ENCODE results near the gene TMBIM4. TPM values are rescaled to one million over a fixed set of nuclear protein-coding genes. Genes with fewer than 3 reads are reported as not detected.

The TMBIM4 gene
- total and polyA plus RNA-seq, 4 donors, result 58.6 to 154 (median 102) TPM

DNA sequence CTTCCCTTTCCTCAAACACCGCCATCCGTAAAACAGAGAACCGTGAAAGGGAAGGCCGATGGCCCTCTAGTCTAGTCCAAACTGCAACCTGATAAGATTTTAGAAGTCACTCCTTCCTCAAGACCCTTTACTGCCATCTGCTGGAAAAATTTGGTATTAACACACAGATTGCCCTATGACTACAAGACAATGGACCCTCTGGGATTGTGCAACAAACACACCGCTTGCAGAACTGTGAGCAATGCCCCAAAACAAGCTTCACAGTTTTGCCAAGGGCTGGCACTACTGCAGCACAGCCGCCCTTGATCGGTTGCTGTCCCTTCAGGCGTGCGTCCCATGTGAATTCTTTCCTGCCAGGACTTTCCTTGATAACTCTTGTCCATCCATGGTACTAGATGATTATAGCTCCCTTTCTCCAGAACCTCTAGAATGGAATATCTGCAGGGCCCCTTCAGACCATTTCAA is 62.3 kb downstream of the TMBIM4 start:
- Histone ChIP-seq H3K27me3 (ENCODE audit: control insufficient read depth in 4 of 4, insufficient read depth in 4 of 4, low read length in 3 of 4) (no peaks in the 10 kb centered on the region), H3K27ac (ENCODE audit: low read depth in 1 of 2, low read length in 2 of 2) (no peak overlapping the region), H3K9me3 (ENCODE audit: control insufficient read depth in 4 of 4, low read length in 3 of 4) (no peaks in the 10 kb centered on the region), H3K9ac (ENCODE audit: low read depth in 1 of 2, low read length in 2 of 2) (no peak overlapping the region), H3K36me3 (ENCODE audit: control insufficient read depth in 4 of 4, insufficient read depth in 3 of 4, low read depth in 1 of 4, low read length in 3 of 4) (no peaks in the 10 kb centered on the region), H3K4me3 (ENCODE audit: low read depth in 1 of 3, low read length in 3 of 3) (no peak overlapping the region), H3K4me1 (ENCODE audit: control insufficient read depth in 4 of 4, insufficient read depth in 4 of 4, low read length in 3 of 4) (peaks cover 0 to 9% (median 2%) of the 10 kb centered on the region in 4 donors)
- peak; percentile 53 for DNase-seq (ENCODE audit: low spot score)
- TF ChIP-seq, protein P1, sequence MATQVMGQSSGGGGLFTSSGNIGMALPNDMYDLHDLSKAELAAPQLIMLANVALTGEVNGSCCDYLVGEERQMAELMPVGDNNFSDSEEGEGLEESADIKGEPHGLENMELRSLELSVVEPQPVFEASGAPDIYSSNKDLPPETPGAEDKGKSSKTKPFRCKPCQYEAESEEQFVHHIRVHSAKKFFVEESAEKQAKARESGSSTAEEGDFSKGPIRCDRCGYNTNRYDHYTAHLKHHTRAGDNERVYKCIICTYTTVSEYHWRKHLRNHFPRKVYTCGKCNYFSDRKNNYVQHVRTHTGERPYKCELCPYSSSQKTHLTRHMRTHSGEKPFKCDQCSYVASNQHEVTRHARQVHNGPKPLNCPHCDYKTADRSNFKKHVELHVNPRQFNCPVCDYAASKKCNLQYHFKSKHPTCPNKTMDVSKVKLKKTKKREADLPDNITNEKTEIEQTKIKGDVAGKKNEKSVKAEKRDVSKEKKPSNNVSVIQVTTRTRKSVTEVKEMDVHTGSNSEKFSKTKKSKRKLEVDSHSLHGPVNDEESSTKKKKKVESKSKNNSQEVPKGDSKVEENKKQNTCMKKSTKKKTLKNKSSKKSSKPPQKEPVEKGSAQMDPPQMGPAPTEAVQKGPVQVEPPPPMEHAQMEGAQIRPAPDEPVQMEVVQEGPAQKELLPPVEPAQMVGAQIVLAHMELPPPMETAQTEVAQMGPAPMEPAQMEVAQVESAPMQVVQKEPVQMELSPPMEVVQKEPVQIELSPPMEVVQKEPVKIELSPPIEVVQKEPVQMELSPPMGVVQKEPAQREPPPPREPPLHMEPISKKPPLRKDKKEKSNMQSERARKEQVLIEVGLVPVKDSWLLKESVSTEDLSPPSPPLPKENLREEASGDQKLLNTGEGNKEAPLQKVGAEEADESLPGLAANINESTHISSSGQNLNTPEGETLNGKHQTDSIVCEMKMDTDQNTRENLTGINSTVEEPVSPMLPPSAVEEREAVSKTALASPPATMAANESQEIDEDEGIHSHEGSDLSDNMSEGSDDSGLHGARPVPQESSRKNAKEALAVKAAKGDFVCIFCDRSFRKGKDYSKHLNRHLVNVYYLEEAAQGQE (IDR thresholded peaks at IDR 0.05), result peak; percentile 41
- TF ChIP-seq YY1 (IDR thresholded peaks at IDR 0.05) (peak; percentile 69), SP1 (IDR thresholded peaks at IDR 0.05) (peak; percentile 30), FOXA1 (IDR thresholded peaks at IDR 0.05) (no peak), MAX (IDR thresholded peaks at IDR 0.05) (no peak), RXRA (IDR thresholded peaks at IDR 0.05) (peak; percentile 45 to 56), RAD21 (IDR thresholded peaks at IDR 0.05) (peak; percentile 83 to 89), NR2F2 (IDR thresholded peaks at IDR 0.05) (no peak), GABPA (IDR thresholded peaks at IDR 0.05 in 1 of 2, conservative IDR thresholded peaks at IDR 0.05 in 1 of 2) (peak in 1 of 2 donors; percentile 34), FOXA2 (IDR thresholded peaks at IDR 0.05) (no peak), HNF4G (IDR thresholded peaks at IDR 0.05) (peak; percentile 67), CTCF (IDR thresholded peaks at IDR 0.05; ENCODE audit: low read depth, low read length, missing input control) (peak; percentile 95), JUND (IDR thresholded peaks at IDR 0.05) (peak; percentile 50 to 73), HNF4A (conservative IDR thresholded peaks at IDR 0.05) (peak; percentile 78 to 89)
- WGBS, result 16% methylated on average over 9 of the region's 9 CpGs

DNA sequence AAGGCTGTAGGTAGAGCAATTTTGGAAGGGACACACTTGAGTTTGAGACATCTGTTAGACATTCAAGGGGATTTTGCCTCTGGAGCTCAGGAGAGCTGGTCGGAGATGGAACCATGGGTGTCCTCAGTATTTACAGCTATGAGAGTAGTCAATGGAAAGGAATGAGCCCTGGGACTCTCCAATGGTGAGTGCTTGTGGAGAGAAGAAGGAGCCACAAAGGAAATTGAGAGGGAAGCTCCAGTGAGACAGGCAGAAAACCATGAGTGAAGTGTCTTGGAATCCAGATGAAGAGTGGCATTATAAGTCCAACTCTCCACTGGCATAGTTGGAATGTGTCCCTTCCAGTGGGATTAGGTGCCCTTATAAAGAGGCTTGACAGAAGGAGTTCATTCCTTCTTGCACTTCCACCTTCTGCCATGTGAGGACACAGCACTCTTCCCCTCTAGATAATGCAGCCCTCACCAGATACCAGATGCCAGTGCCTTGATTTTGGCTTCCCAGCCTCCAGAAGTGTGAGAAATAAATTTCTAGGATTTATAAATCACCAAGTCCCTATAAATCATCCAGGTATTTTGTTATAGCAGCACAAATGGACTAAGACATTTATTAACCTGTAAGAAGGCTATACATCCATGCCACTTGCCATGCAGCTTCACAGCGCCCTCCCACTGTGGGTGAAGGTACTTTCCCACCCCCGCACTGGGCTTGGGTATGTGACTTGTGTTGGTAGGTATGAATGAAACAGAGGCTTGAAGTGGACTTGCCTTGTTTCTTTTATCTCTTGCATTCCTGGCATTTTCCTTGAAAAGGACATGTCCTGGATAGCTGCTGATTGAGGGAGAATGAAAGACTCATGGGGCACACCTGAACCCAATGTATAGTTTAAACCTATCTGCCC is 66.5 kb downstream of the TMBIM4 start:
- Histone ChIP-seq H3K9ac (ENCODE audit: low read depth in 1 of 2, low read length in 2 of 2) (no peak overlapping the region), H3K27ac (ENCODE audit: low read depth in 1 of 2, low read length in 2 of 2) (no peak overlapping the region), H3K9me3 (ENCODE audit: control insufficient read depth in 4 of 4, low read length in 3 of 4) (no peaks in the 10 kb centered on the region), H3K4me1 (ENCODE audit: control insufficient read depth in 4 of 4, insufficient read depth in 4 of 4, low read length in 3 of 4) (peaks cover 0 to 9% (median 2%) of the 10 kb centered on the region in 4 donors), H3K27me3 (ENCODE audit: control insufficient read depth in 4 of 4, insufficient read depth in 4 of 4, low read length in 3 of 4) (no peaks in the 10 kb centered on the region), H3K4me3 (ENCODE audit: low read depth in 1 of 3, low read length in 3 of 3) (no peak overlapping the region), H3K36me3 (ENCODE audit: control insufficient read depth in 4 of 4, insufficient read depth in 3 of 4, low read depth in 1 of 4, low read length in 3 of 4) (no peaks in the 10 kb centered on the region)
- WGBS, result 89% methylated on average over 3 of the region's 3 CpGs
- no peak for DNase-seq (ENCODE audit: low spot score)
- TF ChIP-seq FOXA1 (IDR thresholded peaks at IDR 0.05), result no peak
